ENCODE measurements around the gene PTPRH.

DNA sequence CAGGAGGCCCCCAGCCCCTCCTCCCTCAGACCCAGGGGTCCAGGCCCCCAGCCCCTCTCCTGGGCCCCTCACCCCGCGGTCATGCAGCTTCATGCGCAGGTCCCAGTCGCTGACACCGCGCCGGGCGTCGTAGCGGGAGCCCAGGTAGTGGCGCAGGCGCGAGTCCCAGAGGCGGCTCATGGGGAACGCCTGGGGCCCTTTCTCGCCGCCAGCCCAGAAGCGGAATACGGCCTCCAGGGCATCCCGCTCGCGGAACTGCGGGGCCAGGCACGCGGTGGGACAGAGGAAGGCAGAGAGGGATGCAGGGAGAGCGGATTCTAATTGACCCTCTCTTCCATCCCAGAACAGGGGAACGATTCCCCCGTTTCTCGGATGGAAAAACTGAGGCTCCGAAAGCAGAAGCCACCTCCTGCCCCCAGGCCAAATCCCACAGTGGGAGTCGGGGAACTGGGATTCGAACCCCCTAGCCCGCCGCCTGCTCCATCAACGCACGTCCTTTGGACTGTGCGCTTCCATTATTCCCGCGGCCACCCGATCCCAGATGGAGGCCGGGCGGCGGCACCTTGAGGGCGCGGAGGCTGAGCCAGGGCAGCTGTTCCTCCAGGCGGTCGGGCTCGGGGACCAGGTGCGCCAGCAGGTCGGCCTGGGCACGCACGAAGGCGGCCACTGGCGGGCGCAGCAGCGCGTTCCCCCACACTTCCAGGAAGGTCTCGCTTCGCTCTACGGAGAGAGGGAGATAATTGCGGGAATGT is 47.6 kb downstream of the PTPRH start:
- TF ChIP-seq, protein P1, sequence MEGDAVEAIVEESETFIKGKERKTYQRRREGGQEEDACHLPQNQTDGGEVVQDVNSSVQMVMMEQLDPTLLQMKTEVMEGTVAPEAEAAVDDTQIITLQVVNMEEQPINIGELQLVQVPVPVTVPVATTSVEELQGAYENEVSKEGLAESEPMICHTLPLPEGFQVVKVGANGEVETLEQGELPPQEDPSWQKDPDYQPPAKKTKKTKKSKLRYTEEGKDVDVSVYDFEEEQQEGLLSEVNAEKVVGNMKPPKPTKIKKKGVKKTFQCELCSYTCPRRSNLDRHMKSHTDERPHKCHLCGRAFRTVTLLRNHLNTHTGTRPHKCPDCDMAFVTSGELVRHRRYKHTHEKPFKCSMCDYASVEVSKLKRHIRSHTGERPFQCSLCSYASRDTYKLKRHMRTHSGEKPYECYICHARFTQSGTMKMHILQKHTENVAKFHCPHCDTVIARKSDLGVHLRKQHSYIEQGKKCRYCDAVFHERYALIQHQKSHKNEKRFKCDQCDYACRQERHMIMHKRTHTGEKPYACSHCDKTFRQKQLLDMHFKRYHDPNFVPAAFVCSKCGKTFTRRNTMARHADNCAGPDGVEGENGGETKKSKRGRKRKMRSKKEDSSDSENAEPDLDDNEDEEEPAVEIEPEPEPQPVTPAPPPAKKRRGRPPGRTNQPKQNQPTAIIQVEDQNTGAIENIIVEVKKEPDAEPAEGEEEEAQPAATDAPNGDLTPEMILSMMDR (conservative IDR thresholded peaks at IDR 0.05), result no peak
- no peak for TF ChIP-seq ZFX (IDR thresholded peaks at IDR 0.05)

Data from C4-2B (cell line).